Thyroid gland (tissue), 4 donors: ENCODE data around the gene PHF21A.

Experiments
- POLR2A ChIP-seq, 2 donors: fragments of 450-650 bp; IDR thresholded peaks; one replicate each; pipeline ENCODE4 v1.6.1; 2017; ENCODE audit warnings: antibody characterized with exemption in 2 of 2, mild to moderate bottlenecking in 2 of 2, moderate library complexity in 1 of 2
- TF ChIP-seq, protein P1 (sequence below), 6 experiments: fragments of 200-600 bp in 3 of 6; fragments of 450-650 bp in 3 of 6; sonication (generic) in 3 of 6; IDR thresholded peaks; one replicate each; pipeline ENCODE4 v1.5.1; 2016 to 2019; ENCODE audit warnings: antibody characterized with exemption in 6 of 6, mild to moderate bottlenecking in 2 of 6, inconsistent platforms in 1 of 6, moderate library complexity in 1 of 6

DNA sequence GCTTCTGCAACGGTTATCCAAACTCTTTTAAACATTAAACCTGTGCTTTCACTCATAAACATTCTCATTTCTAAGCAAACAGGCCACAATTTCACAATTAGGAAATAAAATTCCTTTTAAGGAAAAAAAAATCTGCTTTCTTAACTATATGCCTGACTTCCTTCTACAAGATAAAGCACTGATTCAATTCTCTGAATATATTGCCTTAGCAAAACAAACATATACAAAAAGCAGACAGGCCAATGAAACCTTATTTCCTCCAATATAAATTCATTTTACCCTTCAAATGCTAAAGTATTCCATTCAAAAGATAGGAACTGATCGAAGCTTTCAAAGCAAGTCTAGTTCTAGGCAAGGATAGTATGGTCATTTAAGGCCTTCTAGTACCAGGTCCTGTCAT, 76.7 kb downstream of the PHF21A start:
- TF ChIP-seq, protein P1, sequence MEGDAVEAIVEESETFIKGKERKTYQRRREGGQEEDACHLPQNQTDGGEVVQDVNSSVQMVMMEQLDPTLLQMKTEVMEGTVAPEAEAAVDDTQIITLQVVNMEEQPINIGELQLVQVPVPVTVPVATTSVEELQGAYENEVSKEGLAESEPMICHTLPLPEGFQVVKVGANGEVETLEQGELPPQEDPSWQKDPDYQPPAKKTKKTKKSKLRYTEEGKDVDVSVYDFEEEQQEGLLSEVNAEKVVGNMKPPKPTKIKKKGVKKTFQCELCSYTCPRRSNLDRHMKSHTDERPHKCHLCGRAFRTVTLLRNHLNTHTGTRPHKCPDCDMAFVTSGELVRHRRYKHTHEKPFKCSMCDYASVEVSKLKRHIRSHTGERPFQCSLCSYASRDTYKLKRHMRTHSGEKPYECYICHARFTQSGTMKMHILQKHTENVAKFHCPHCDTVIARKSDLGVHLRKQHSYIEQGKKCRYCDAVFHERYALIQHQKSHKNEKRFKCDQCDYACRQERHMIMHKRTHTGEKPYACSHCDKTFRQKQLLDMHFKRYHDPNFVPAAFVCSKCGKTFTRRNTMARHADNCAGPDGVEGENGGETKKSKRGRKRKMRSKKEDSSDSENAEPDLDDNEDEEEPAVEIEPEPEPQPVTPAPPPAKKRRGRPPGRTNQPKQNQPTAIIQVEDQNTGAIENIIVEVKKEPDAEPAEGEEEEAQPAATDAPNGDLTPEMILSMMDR (IDR thresholded peaks at IDR 0.05), result no peak
- no peak for TF ChIP-seq POLR2A (IDR thresholded peaks at IDR 0.05)
